Keratinocyte (primary cell): ENCODE measurements around the gene BRSK2. TPM values are rescaled to one million over a fixed set of nuclear protein-coding genes. Genes with fewer than 3 reads are reported as not detected.

Source experiments
- DNase-seq: peaks from one replicate; pipeline ENCODE4 v3.0.0-alpha.2; 2011; ENCODE audit warnings: low read depth, missing footprints, low spot score
- FAIRE-seq: peaks from 2 replicates; lab custom pipeline; 2011; peaks lifted over from hg19 to GRCh38; lab: Jason Lieb, UNC
- H2AFZ ChIP-seq: 2 replicates; pipeline ENCODE4 v1.6.0; 2012; ENCODE audit warnings: low read length, control low read depth, inconsistent platforms; ENCODE audit not compliant: control insufficient read depth
- H3K27ac ChIP-seq: 2 replicates; pipeline ENCODE4 v1.5.1; 2011; ENCODE audit warnings: low read length; ENCODE audit not compliant: control insufficient read depth, insufficient read depth
- H3K27me3 ChIP-seq: 3 replicates; pipeline ENCODE4 v1.6.0; 2011; ENCODE audit warnings: low read length; ENCODE audit not compliant: control insufficient read depth, insufficient read depth; ENCODE audit errors: extremely low read depth
- H3K36me3 ChIP-seq, 2 experiments: 2 replicates in 1 of 2; 3 replicates in 1 of 2; pipeline ENCODE4 v1.5.1; 2011; ENCODE audit warnings: low read length in 2 of 2, mild to moderate bottlenecking in 1 of 2; ENCODE audit not compliant: control insufficient read depth in 2 of 2, insufficient read depth in 2 of 2; ENCODE audit errors: extremely low read depth in 1 of 2
- H3K4me1 ChIP-seq: 3 replicates; pipeline ENCODE4 v1.5.1; 2011; ENCODE audit warnings: low read length; ENCODE audit not compliant: control insufficient read depth, insufficient read depth; ENCODE audit errors: extremely low read depth
- H3K4me2 ChIP-seq: 3 replicates; pipeline ENCODE4 v1.6.0; 2011; ENCODE audit warnings: low read depth, low read length; ENCODE audit not compliant: control insufficient read depth, insufficient read depth; ENCODE audit errors: extremely low read depth
- H3K4me3 ChIP-seq, 3 experiments: fragments of 200-600 bp in 1 of 3; sonication (generic) in 1 of 3; 2 replicates in 2 of 3; 3 replicates in 1 of 3; pipeline ENCODE4 v1.5.1; 2011 to 2016; ENCODE audit warnings: low read length in 3 of 3, mild to moderate bottlenecking in 3 of 3, control low read depth in 2 of 3, inconsistent platforms in 1 of 3, low read depth in 1 of 3, mixed read lengths in 1 of 3, mixed run types in 1 of 3, moderate library complexity in 1 of 3; ENCODE audit not compliant: control insufficient read depth in 2 of 3, insufficient read depth in 2 of 3; ENCODE audit errors: extremely low read depth in 1 of 3
- H3K79me2 ChIP-seq: 2 replicates; pipeline ENCODE4 v1.6.0; 2012; ENCODE audit warnings: low read length; ENCODE audit not compliant: control insufficient read depth, insufficient read depth
- H3K9ac ChIP-seq: 3 replicates; pipeline ENCODE4 v1.6.0; 2011; ENCODE audit warnings: low read length; ENCODE audit not compliant: control insufficient read depth, insufficient read depth; ENCODE audit errors: extremely low read depth
- H3K9me1 ChIP-seq: 3 replicates; pipeline ENCODE4 v1.6.0; 2011; ENCODE audit warnings: low read length; ENCODE audit not compliant: control insufficient read depth, insufficient read depth; ENCODE audit errors: extremely low read depth
- H3K9me3 ChIP-seq: 2 replicates; pipeline ENCODE4 v1.5.1; 2012; ENCODE audit warnings: low read depth, low read length; ENCODE audit not compliant: control insufficient read depth
- H4K20me1 ChIP-seq: 3 replicates; pipeline ENCODE4 v1.6.0; 2011; ENCODE audit warnings: low read length; ENCODE audit not compliant: control insufficient read depth, insufficient read depth; ENCODE audit errors: extremely low read depth
- EZH2 ChIP-seq: IDR thresholded peaks from one replicate; pipeline ENCODE4 v1.6.1; 2012; ENCODE audit warnings: inconsistent platforms, mild to moderate bottlenecking, low read length, moderate library complexity
- dilution Hi-C: fragments of 300-500 bp; cut with MboI; formaldehyde crosslinking; loops from one replicate; pipeline ENCODE4 v1.7.0; 2020; ENCODE audit warnings: low sequenced_read_pairs; ENCODE audit not compliant: extremely low pct_ligation_motif_present
- polyA plus RNA-seq, 5 experiments: library from polyadenylated mRNA; depleted of rRNA in 3 of 5; stranded (reverse) in 3 of 5; stranded (forward) in 1 of 5; unstranded in 1 of 5; fragments of >200 nt; gene quantifications; 1 replicate in 1 of 5; 2 replicates in 3 of 5; 3 replicates in 1 of 5; pipeline versions ENCODE4 v1.2.1 to v1.2.3, GENCODE V29; 2011 to 2012; ENCODE audit warnings: missing spikeins in 2 of 5, low read depth in 1 of 5, low replicate concordance in 1 of 5
- TF ChIP-seq, protein P1 (sequence below), 3 experiments: IDR thresholded peaks in 1 of 3; conservative IDR thresholded peaks in 1 of 3; optimal IDR thresholded peaks in 1 of 3; 2 replicates in 2 of 3; 3 replicates in 1 of 3; pipeline versions ENCODE3 to v1.5.1; 2011; ENCODE audit warnings: low read length in 3 of 3, mild to moderate bottlenecking in 3 of 3, moderate library complexity in 2 of 3, control low read depth in 1 of 3, inconsistent platforms in 1 of 3; ENCODE audit not compliant: insufficient read depth in 2 of 3; ENCODE audit errors: extremely low read depth in 1 of 3

The BRSK2 gene
- polyA plus RNA-seq, 1 donor (not counting 4 experiments of a cell fraction or from before 2014, with no cell fraction given), result 0.09 TPM

- TF ChIP-seq, protein P1, sequence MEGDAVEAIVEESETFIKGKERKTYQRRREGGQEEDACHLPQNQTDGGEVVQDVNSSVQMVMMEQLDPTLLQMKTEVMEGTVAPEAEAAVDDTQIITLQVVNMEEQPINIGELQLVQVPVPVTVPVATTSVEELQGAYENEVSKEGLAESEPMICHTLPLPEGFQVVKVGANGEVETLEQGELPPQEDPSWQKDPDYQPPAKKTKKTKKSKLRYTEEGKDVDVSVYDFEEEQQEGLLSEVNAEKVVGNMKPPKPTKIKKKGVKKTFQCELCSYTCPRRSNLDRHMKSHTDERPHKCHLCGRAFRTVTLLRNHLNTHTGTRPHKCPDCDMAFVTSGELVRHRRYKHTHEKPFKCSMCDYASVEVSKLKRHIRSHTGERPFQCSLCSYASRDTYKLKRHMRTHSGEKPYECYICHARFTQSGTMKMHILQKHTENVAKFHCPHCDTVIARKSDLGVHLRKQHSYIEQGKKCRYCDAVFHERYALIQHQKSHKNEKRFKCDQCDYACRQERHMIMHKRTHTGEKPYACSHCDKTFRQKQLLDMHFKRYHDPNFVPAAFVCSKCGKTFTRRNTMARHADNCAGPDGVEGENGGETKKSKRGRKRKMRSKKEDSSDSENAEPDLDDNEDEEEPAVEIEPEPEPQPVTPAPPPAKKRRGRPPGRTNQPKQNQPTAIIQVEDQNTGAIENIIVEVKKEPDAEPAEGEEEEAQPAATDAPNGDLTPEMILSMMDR (optimal IDR thresholded peaks at IDR 0.05 in 1 of 3, IDR thresholded peaks at IDR 0.05 in 1 of 3, conservative IDR thresholded peaks at IDR 0.05 in 1 of 3; ENCODE audit: extremely low read depth in 1 of 3, insufficient read depth in 2 of 3, low read length in 3 of 3), result no peak
- no peak for TF ChIP-seq EZH2
- Histone ChIP-seq H3K9me1 (no peaks in the 10 kb centered on the region), H3K9me3 (no peaks in the 10 kb centered on the region), H3K27ac (no peak overlapping the region), H3K4me3 (no peak overlapping the region), H2AFZ (no peak overlapping the region), H3K4me2 (no peak overlapping the region), H3K36me3 (no peaks in the 10 kb centered on the region), H3K9ac (no peak overlapping the region), H3K27me3 (no peaks in the 10 kb centered on the region), H4K20me1 (peaks cover 53% of the 10 kb centered on the region), H3K79me2 (peaks cover 83% of the 10 kb centered on the region), H3K4me1 (no peaks in the 10 kb centered on the region)
- DNase-seq (no peak), FAIRE-seq (no peak)
- dilution Hi-C loops, result no loop called here
Measured at GRCh38 chr11:1505480-1505879, 115.7 kb downstream of the BRSK2 start.

DNA sequence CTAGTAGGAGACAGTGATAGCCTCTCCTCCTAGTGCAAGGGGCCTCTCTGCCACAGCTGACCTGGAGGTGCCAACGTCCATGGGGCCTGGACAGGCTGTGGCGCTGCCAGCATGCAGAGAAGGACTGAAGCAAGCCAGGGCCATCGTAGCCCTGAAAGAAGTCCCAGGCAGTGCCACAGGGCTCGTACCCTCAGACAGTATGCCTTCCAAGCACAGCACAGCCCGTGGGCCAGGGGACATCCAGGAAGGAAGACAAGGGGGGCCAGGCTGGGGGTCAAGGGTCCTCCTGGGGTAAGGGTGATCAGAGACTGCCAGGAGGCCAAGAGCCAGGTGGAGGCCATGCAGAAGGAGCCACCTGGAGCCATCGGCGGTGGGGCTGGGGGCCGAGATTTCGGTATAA, 117.2 kb downstream of the BRSK2 start:
- no peak overlapping the region for H3K4me3 ChIP-seq
- H2AFZ ChIP-seq, result no peak overlapping the region
- DNase-seq, result no peak
- no peaks in the 10 kb centered on the region for H3K9me1 ChIP-seq
- H3K27ac ChIP-seq, result no peak overlapping the region
- no peaks in the 10 kb centered on the region for H3K4me1 ChIP-seq
- no peak for FAIRE-seq
- TF ChIP-seq EZH2, result no peak
- TF ChIP-seq, protein P1 (optimal IDR thresholded peaks at IDR 0.05 in 1 of 3, IDR thresholded peaks at IDR 0.05 in 1 of 3, conservative IDR thresholded peaks at IDR 0.05 in 1 of 3; ENCODE audit: extremely low read depth in 1 of 3, insufficient read depth in 2 of 3, low read length in 3 of 3), result no peak
- H3K79me2 ChIP-seq, result peaks cover 73% of the 10 kb centered on the region
- dilution Hi-C loops, result no loop called here
- peaks cover 48% of the 10 kb centered on the region for H4K20me1 ChIP-seq
- H3K4me2 ChIP-seq, result no peak overlapping the region
- H3K27me3 ChIP-seq, result no peaks in the 10 kb centered on the region
- no peaks in the 10 kb centered on the region for H3K9me3 ChIP-seq
- no peak overlapping the region for H3K9ac ChIP-seq
- no peaks in the 10 kb centered on the region for H3K36me3 ChIP-seq
